K562 (cell line): Measurements from ENCODE around the gene NOM1.

Source experiments
- BRF1 ChIP-seq: IDR thresholded peaks from 3 replicates; pipeline ENCODE4 v1.6.1; 2011; ENCODE audit warnings: borderline replicate concordance, mild to moderate bottlenecking; ENCODE audit not compliant: insufficient read length; ENCODE audit errors: extremely low read depth
- DACH1 ChIP-seq: fragments of 450-650 bp; IDR thresholded peaks from 2 replicates; pipeline ENCODE4 v1.6.1; 2018; ENCODE audit not compliant: partially characterized antibody
- EP300 ChIP-seq: IDR thresholded peaks from 2 replicates; pipeline ENCODE4 v1.6.1; 2012; ENCODE audit warnings: low read length, improper control_type of control experiment
- GABPB1 ChIP-seq: sonication (generic); formaldehyde crosslinking; IDR thresholded peaks from 2 replicates; pipeline ENCODE4 v1.8.0; 2022; ENCODE audit warnings: mild to moderate bottlenecking, missing genetic modification reagents
- MYC ChIP-seq, 2 experiments: fragments of 250-450 bp in 1 of 2; sonication (Bioruptor Pico) in 1 of 2; IDR thresholded peaks; 2 replicates each; pipeline versions ENCODE4 v1.5.1 to v1.6.1; 2012 to 2021; ENCODE audit warnings: low read depth in 2 of 2, borderline replicate concordance in 1 of 2, improper control_type of control experiment in 1 of 2, low read length in 1 of 2, mild to moderate bottlenecking in 1 of 2, moderate library complexity in 1 of 2
- RBM22 ChIP-seq: fragments of 200-400 bp; formaldehyde crosslinking; IDR thresholded peaks from 2 replicates; pipeline ENCODE4 v1.6.1; 2018; ENCODE audit warnings: low read length, low read depth; ENCODE audit not compliant: poor library complexity, severe bottlenecking
- YY1 ChIP-seq, 3 experiments: IDR thresholded peaks; 2 replicates each; pipeline ENCODE4 v1.6.1; 2011; ENCODE audit warnings: low read length in 2 of 3, mild to moderate bottlenecking in 2 of 3, moderate library complexity in 2 of 3, borderline replicate concordance in 1 of 3, control low read depth in 1 of 3, low read depth in 1 of 3; ENCODE audit not compliant: insufficient read depth in 3 of 3, insufficient replicate concordance in 2 of 3, control insufficient read depth in 1 of 3, insufficient read length in 1 of 3; ENCODE audit errors: extremely low read depth in 1 of 3
- TF ChIP-seq, protein P1 (sequence below): fragments of 200-600 bp; sonication (generic); IDR thresholded peaks from one replicate; pipeline ENCODE4 v1.6.1; 2012; ENCODE audit warnings: mild to moderate bottlenecking, low read depth, low read length, inconsistent platforms
- TF ChIP-seq, protein P2 (sequence below), 3 experiments: IDR thresholded peaks in 2 of 3; conservative IDR thresholded peaks in 1 of 3; 2 replicates each; pipeline ENCODE4 v1.5.1; 2011 to 2012; ENCODE audit warnings: low read length in 3 of 3, mild to moderate bottlenecking in 3 of 3, control low read depth in 2 of 3, improper control_type of control experiment in 1 of 3, inconsistent platforms in 1 of 3, low read depth in 1 of 3, mixed read lengths in 1 of 3, moderate library complexity in 1 of 3; ENCODE audit not compliant: insufficient read depth in 2 of 3

- TF ChIP-seq RBM22 (no peak), DACH1 (no peak), MYC (IDR thresholded peaks at IDR 0.05; ENCODE audit: low read depth, low read length) (no peak), MYC (CRISPR knock-in tag; IDR thresholded peaks at IDR 0.05; ENCODE audit: borderline replicate concordance, low read depth) (no peak), GABPB1 (CRISPR knock-in tag) (no peak), YY1 (IDR thresholded peaks at IDR 0.05; ENCODE audit: borderline replicate concordance in 1 of 3, control insufficient read depth in 1 of 3, extremely low read depth in 1 of 3, insufficient read depth in 3 of 3, insufficient read length in 1 of 3, insufficient replicate concordance in 2 of 3, low read depth in 1 of 3, low read length in 2 of 3) (no peak), EP300 (no peak), BRF1 (no peak)
- TF ChIP-seq, protein P1, sequence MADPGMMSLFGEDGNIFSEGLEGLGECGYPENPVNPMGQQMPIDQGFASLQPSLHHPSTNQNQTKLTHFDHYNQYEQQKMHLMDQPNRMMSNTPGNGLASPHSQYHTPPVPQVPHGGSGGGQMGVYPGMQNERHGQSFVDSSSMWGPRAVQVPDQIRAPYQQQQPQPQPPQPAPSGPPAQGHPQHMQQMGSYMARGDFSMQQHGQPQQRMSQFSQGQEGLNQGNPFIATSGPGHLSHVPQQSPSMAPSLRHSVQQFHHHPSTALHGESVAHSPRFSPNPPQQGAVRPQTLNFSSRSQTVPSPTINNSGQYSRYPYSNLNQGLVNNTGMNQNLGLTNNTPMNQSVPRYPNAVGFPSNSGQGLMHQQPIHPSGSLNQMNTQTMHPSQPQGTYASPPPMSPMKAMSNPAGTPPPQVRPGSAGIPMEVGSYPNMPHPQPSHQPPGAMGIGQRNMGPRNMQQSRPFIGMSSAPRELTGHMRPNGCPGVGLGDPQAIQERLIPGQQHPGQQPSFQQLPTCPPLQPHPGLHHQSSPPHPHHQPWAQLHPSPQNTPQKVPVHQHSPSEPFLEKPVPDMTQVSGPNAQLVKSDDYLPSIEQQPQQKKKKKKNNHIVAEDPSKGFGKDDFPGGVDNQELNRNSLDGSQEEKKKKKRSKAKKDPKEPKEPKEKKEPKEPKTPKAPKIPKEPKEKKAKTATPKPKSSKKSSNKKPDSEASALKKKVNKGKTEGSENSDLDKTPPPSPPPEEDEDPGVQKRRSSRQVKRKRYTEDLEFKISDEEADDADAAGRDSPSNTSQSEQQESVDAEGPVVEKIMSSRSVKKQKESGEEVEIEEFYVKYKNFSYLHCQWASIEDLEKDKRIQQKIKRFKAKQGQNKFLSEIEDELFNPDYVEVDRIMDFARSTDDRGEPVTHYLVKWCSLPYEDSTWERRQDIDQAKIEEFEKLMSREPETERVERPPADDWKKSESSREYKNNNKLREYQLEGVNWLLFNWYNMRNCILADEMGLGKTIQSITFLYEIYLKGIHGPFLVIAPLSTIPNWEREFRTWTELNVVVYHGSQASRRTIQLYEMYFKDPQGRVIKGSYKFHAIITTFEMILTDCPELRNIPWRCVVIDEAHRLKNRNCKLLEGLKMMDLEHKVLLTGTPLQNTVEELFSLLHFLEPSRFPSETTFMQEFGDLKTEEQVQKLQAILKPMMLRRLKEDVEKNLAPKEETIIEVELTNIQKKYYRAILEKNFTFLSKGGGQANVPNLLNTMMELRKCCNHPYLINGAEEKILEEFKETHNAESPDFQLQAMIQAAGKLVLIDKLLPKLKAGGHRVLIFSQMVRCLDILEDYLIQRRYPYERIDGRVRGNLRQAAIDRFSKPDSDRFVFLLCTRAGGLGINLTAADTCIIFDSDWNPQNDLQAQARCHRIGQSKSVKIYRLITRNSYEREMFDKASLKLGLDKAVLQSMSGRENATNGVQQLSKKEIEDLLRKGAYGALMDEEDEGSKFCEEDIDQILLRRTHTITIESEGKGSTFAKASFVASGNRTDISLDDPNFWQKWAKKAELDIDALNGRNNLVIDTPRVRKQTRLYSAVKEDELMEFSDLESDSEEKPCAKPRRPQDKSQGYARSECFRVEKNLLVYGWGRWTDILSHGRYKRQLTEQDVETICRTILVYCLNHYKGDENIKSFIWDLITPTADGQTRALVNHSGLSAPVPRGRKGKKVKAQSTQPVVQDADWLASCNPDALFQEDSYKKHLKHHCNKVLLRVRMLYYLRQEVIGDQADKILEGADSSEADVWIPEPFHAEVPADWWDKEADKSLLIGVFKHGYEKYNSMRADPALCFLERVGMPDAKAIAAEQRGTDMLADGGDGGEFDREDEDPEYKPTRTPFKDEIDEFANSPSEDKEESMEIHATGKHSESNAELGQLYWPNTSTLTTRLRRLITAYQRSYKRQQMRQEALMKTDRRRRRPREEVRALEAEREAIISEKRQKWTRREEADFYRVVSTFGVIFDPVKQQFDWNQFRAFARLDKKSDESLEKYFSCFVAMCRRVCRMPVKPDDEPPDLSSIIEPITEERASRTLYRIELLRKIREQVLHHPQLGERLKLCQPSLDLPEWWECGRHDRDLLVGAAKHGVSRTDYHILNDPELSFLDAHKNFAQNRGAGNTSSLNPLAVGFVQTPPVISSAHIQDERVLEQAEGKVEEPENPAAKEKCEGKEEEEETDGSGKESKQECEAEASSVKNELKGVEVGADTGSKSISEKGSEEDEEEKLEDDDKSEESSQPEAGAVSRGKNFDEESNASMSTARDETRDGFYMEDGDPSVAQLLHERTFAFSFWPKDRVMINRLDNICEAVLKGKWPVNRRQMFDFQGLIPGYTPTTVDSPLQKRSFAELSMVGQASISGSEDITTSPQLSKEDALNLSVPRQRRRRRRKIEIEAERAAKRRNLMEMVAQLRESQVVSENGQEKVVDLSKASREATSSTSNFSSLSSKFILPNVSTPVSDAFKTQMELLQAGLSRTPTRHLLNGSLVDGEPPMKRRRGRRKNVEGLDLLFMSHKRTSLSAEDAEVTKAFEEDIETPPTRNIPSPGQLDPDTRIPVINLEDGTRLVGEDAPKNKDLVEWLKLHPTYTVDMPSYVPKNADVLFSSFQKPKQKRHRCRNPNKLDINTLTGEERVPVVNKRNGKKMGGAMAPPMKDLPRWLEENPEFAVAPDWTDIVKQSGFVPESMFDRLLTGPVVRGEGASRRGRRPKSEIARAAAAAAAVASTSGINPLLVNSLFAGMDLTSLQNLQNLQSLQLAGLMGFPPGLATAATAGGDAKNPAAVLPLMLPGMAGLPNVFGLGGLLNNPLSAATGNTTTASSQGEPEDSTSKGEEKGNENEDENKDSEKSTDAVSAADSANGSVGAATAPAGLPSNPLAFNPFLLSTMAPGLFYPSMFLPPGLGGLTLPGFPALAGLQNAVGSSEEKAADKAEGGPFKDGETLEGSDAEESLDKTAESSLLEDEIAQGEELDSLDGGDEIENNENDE, result no peak
- TF ChIP-seq, protein P2, sequence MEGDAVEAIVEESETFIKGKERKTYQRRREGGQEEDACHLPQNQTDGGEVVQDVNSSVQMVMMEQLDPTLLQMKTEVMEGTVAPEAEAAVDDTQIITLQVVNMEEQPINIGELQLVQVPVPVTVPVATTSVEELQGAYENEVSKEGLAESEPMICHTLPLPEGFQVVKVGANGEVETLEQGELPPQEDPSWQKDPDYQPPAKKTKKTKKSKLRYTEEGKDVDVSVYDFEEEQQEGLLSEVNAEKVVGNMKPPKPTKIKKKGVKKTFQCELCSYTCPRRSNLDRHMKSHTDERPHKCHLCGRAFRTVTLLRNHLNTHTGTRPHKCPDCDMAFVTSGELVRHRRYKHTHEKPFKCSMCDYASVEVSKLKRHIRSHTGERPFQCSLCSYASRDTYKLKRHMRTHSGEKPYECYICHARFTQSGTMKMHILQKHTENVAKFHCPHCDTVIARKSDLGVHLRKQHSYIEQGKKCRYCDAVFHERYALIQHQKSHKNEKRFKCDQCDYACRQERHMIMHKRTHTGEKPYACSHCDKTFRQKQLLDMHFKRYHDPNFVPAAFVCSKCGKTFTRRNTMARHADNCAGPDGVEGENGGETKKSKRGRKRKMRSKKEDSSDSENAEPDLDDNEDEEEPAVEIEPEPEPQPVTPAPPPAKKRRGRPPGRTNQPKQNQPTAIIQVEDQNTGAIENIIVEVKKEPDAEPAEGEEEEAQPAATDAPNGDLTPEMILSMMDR (IDR thresholded peaks at IDR 0.05 in 2 of 3, conservative IDR thresholded peaks at IDR 0.05 in 1 of 3; ENCODE audit: insufficient read depth in 2 of 3, low read depth in 1 of 3, low read length in 3 of 3), result no peak
These were observed 19.5 kb upstream of the NOM1 start for GRCh38 chr7:156929789-156930539.
